C4-2B (cell line): ENCODE results near the gene SLC4A1AP.

Experiments
- H3K27ac ChIP-seq: fragments of 450-650 bp; 2 replicates; pipeline ENCODE4 v1.5.1; 2017
- ZFX ChIP-seq: fragments of 450-650 bp; IDR thresholded peaks from 2 replicates; pipeline ENCODE4 v1.6.1; 2017
- TF ChIP-seq, protein P1 (sequence below): fragments of 450-650 bp; conservative IDR thresholded peaks from 2 replicates; pipeline ENCODE4 v1.5.1; 2017; ENCODE audit warnings: mild to moderate bottlenecking

SLC4A1AP gene

DNA sequence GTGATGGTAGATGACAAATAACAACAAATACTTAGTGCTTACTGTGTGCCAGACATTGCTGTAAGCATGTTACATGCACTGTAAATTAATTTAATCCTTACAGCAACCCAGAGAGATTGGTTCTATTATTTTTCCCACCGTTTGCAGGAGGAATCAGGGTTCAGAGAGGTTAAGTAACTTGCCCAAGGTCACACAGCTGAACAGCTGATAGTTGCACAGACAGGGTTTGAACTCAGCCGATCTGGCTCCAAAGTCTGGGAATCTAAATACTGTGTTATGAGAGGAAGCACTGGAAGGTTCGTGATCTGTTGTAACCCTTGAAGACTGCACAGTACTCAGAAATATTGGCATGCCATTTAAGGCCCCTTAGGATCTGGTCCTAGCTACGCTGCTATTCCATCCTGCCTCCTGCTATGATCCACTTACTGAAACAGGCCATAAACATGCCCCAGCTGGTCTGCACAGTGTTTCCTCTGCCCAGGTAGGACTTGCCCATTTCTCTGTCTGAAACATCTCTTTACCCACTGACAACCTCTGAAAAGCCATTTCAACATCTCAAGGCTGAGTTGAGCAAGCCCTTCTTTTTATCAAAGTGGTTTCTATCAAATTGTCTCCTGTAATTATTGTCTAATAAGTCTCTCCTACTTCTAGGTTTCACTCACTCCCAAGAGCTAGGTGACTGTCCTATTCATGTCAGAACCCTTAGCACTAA is 67.4 kb downstream of the SLC4A1AP start:
- TF ChIP-seq, protein P1, sequence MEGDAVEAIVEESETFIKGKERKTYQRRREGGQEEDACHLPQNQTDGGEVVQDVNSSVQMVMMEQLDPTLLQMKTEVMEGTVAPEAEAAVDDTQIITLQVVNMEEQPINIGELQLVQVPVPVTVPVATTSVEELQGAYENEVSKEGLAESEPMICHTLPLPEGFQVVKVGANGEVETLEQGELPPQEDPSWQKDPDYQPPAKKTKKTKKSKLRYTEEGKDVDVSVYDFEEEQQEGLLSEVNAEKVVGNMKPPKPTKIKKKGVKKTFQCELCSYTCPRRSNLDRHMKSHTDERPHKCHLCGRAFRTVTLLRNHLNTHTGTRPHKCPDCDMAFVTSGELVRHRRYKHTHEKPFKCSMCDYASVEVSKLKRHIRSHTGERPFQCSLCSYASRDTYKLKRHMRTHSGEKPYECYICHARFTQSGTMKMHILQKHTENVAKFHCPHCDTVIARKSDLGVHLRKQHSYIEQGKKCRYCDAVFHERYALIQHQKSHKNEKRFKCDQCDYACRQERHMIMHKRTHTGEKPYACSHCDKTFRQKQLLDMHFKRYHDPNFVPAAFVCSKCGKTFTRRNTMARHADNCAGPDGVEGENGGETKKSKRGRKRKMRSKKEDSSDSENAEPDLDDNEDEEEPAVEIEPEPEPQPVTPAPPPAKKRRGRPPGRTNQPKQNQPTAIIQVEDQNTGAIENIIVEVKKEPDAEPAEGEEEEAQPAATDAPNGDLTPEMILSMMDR: no peak
- no peak for TF ChIP-seq ZFX
- H3K27ac ChIP-seq: no peak overlapping the region

DNA sequence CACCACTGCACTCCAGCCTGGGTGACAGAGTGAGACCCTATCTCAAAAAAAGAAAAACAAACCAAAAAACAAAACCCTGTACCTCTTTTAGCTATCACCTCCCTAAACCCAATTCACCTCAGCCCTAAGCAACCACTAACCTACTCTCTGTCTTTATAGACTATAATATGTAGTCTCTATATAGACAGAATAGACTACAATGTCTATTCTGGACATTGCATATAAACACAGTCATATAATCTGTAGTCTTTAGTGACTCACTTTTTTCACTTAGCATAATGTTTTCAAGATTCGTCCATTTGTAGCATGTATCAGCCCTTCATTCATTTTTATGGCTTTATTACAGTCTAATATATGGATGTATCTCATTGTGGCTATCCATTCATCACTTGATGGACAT is 70.6 kb downstream of the SLC4A1AP start:
- no peak for TF ChIP-seq ZFX
- TF ChIP-seq, protein P1: no peak

DNA sequence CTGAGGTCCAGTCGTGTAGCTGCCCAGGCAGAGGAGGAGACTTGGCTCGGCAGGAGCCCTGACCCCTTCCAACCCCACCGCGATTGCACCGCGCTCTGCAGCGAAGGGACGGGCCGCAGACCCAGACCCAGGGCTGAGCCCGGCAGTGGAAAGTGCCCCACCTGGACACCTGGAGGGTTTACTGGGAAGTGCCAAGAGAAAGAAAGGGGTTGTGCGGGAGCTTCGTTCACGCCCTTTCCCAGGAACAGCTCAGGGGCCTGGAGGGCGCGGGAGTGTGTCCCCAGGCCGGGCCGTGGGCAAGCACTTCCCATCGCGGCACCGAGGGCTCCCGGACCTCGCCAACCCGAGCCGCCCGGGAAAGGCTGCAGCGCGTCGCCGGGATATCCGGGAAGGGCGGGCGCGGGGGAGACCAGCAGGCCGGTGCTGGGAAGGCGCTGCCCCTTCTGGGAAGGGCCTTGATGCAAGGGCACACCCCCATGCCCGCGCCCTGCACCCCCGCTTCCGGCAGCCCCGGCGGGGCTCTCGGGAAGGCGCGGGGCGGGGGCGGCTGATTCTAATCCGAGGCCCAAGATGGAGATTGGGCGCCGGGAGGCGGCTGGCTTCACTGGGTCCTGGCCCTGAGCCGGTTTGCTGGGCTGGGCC is 71.7 kb downstream of the SLC4A1AP start:
- no peak for TF ChIP-seq ZFX
- TF ChIP-seq, protein P1: no peak

More for the DNA sequence above, 70.6 kb downstream of the SLC4A1AP start:
- H3K27ac ChIP-seq: no peak overlapping the region

DNA sequence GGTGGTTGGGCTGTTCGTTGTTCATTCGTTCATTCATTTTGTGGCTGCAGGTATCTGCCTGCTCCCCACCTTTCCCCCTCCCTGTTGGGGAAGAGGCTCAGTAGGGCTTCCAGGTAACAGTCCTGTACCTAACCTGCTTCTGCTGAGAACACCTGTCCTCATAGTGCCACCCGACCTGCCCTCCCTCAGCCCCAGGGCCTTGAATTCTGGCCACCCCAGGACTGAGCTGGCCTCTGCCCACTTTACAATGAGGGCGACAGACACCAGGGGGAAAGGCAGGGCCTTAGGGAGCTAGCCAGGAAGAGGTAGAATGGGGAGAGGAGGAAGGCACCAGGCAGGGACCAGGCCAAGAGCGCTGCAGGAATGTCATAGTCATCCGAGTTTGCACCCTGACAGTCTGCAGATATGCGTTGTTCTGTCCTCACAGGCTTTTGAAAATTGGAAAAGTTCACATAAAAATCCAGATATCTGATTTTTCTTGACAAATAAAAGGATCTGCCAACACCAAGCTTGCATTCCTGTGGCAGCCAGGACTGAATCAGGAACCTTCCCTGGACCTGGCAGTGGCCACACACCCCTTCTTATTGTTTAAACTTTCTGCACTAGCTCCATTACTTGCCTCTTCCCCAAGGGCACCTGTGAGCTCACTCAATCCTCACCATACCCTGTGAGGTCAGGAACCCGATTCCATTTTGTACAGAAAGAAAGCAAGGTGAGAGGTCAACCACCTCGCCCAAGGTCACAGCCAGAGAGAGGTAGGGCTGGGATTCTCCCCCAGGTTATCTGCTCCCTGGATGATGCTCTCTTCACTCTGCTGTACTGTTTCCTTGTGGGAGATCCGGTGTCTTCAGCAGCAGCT is 72.6 kb downstream of the SLC4A1AP start:
- H3K27ac ChIP-seq: no peak overlapping the region
- TF ChIP-seq, protein P1: no peak
- no peak for TF ChIP-seq ZFX

More for the DNA sequence above, 71.7 kb downstream of the SLC4A1AP start:
- H3K27ac ChIP-seq: no peak overlapping the region

DNA sequence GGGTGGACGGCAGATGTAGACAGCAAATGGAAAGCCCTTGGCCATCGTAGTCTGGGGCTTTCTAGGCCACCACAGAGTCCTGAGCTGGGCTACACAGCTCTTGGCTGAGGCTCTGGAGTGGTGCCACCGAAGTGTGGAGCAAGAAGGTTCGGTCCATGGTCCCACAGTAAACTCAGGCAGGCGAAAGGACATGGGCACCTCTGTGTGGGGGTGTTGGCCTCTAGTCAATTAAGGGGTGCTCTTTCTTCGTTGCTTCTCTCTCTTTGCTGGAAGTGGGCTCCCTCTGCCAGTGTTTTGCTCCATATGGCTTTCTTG is 73.2 kb downstream of the SLC4A1AP start:
- no peak overlapping the region for H3K27ac ChIP-seq
- no peak for TF ChIP-seq ZFX
- TF ChIP-seq, protein P1: no peak

DNA sequence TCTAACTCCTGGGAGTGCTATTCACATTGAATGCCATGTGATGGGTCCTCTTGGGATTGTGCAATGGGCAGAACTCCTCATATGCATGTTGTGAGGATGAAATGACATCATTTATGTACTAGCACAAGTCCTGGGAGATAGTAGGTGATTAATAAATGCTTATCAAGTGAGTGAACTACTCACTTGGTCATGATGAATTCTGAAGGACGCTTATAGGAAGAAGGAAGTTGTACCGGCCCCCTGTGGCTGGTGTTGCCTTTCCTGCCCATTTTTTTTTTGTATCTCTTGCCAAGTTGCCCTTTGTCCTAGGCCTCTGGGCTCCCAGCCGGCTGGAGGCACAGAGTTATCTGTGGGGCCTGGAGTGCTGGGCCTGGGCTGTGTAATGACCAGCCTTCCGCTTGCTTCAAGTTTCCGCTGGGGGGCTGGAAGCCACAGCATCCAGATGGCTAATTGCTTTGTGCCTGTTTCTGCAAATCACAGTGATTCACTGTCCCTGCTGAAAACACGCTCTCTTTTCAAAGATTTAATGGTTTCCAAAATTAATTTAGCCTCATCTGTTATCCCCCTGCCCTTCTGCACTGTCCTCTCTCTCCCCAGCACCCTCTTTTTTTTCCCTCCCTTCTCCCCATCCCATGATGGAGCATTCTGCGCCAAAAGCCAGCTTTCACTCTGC is 74.1 kb downstream of the SLC4A1AP start:
- no peak overlapping the region for H3K27ac ChIP-seq
- TF ChIP-seq, protein P1: no peak
- no peak for TF ChIP-seq ZFX
